Measurements from ENCODE around the gene ARHGEF3.
A peak's percentile ranks its signal among the peaks of the same experiment; 100 is the strongest.

Gene ARHGEF3

DNA sequence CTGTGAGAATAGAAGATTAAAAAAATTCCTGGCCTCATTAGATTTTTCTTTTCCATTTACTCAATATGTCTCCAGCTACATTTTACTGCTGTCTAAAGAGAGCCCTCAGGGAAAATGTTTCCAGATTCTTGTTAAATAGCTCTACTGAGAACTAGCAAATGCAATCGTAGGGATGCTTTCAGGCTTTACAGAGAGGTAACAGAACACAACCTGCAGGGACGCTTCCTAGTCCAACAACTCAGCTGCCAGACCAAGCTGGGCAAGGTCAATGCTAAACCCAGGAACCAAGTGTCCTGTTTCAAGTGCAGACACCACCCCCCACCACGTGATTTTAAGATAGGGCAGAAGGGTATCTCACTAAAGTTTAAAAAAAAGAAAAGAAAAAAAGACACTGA, 25.2 kb downstream of the ARHGEF3 start:
- TF ChIP-seq, protein P1, sequence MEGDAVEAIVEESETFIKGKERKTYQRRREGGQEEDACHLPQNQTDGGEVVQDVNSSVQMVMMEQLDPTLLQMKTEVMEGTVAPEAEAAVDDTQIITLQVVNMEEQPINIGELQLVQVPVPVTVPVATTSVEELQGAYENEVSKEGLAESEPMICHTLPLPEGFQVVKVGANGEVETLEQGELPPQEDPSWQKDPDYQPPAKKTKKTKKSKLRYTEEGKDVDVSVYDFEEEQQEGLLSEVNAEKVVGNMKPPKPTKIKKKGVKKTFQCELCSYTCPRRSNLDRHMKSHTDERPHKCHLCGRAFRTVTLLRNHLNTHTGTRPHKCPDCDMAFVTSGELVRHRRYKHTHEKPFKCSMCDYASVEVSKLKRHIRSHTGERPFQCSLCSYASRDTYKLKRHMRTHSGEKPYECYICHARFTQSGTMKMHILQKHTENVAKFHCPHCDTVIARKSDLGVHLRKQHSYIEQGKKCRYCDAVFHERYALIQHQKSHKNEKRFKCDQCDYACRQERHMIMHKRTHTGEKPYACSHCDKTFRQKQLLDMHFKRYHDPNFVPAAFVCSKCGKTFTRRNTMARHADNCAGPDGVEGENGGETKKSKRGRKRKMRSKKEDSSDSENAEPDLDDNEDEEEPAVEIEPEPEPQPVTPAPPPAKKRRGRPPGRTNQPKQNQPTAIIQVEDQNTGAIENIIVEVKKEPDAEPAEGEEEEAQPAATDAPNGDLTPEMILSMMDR (IDR thresholded peaks at IDR 0.05), result no peak
- peaks cover 4% of the 10 kb centered on the region for H3K36me3 Mint-ChIP-seq (ENCODE audit: low read depth)
- H3K27ac Mint-ChIP-seq, result no peak overlapping the region
- no peak overlapping the region for H3K4me3 Mint-ChIP-seq
- no peaks in the 10 kb centered on the region for H3K9me3 Mint-ChIP-seq
- DNase-seq, result no peak
- peaks cover 9% of the 10 kb centered on the region for H3K27me3 Mint-ChIP-seq (ENCODE audit: low read depth, poor library complexity)
- H3K4me1 Mint-ChIP-seq, result peaks cover 39% of the 10 kb centered on the region

DNA sequence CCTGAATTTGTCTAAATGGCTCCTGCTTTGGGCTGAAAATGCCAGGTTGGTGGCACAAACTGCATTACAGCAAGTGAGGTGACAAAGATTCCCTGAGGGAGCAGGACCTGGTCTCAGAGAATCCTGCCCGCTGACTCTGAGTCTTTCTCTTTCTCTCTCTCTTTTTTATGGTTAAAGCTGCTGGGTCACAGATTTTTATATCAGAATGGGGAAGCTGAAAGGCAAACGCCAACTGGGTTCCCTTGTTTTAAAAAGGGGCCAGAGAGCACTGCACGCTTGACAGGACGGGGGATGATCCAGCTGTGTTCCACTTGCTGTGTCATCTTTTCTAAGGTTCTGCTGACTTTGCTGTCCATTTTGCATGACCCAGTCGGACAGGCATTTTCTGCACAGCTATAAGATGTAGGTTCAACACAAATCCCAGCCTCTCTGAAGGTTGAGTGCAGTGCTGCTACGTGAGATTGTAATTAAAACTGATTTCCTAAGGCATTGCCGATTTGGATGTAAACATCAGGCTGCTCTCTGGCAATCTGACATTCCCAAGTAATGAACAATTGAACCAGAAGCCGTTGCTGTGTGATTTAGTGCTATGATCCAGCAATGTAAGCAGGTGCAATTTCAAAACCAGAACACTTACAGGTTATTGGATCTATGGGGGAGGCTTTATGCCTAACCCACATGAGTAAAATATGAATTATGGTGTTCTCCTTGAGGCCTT, 25.8 kb downstream of the ARHGEF3 start:
- H3K9me3 Mint-ChIP-seq, result no peaks in the 10 kb centered on the region
- DNase-seq, result no peak
- TF ChIP-seq, protein P1 (IDR thresholded peaks at IDR 0.05), result no peak
- no peak overlapping the region for H3K4me3 Mint-ChIP-seq
- no peak overlapping the region for H3K27ac Mint-ChIP-seq
- peaks cover 44% of the 10 kb centered on the region for H3K4me1 Mint-ChIP-seq
- peaks cover 11% of the 10 kb centered on the region for H3K27me3 Mint-ChIP-seq (ENCODE audit: low read depth, poor library complexity)
- H3K36me3 Mint-ChIP-seq (ENCODE audit: low read depth), result peaks cover 4% of the 10 kb centered on the region

DNA sequence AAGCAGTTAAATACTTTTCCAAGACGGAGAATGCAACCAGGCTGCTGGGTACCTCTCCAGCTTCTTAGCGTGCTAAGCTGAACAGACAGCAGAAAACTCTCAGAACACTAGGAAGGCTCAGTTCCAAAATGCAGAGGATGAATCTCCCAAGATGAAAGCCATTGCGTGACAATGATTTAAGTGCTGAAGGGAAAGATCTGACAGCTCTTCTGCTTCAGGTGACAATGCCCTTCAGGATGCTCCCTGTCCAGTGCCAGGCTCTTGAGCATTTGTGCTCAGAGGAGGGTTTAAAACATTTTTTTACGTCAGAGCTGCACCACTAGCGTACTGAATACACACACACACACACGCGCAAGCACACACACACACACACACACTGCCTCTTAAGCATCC, 26.3 kb downstream of the ARHGEF3 start:
- Mint-ChIP-seq H3K9me3 (no peaks in the 10 kb centered on the region), H3K4me1 (peaks cover 45% of the 10 kb centered on the region), H3K27ac (no peak overlapping the region), H3K4me3 (no peak overlapping the region), H3K36me3 (ENCODE audit: low read depth) (peaks cover 4% of the 10 kb centered on the region), H3K27me3 (ENCODE audit: low read depth, poor library complexity) (peaks cover 11% of the 10 kb centered on the region)
- TF ChIP-seq, protein P1 (IDR thresholded peaks at IDR 0.05), result no peak
- DNase-seq, result no peak

DNA sequence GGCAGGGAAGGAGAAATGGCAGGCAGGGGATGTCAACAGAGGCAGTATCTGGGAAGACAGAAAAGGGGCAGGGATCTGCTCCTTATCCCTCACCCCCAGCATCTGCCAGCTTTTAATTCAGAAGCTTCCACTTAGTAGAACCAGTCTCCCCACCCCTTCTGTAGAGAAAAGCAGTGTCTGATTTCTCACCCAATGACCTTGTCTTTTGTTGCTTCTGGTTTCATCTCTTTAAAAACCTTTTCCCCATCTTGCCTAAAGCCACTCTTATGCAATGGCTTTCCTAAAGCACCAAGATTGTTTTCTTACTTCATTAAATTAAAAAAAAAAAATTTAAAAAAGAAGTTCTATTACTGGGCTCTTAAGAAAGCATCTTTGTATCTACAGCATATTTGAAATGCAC, 27.8 kb downstream of the ARHGEF3 start:
- no peaks in the 10 kb centered on the region for H3K9me3 Mint-ChIP-seq
- no peak for DNase-seq
- H3K36me3 Mint-ChIP-seq (ENCODE audit: low read depth), result peaks cover 4% of the 10 kb centered on the region
- H3K27ac Mint-ChIP-seq, result no peak overlapping the region
- H3K4me3 Mint-ChIP-seq, result peak overlapping the region; percentile 11
- H3K27me3 Mint-ChIP-seq (ENCODE audit: low read depth, poor library complexity), result peaks cover 16% of the 10 kb centered on the region
- peaks cover 54% of the 10 kb centered on the region for H3K4me1 Mint-ChIP-seq
- TF ChIP-seq, protein P1 (IDR thresholded peaks at IDR 0.05), result no peak

DNA sequence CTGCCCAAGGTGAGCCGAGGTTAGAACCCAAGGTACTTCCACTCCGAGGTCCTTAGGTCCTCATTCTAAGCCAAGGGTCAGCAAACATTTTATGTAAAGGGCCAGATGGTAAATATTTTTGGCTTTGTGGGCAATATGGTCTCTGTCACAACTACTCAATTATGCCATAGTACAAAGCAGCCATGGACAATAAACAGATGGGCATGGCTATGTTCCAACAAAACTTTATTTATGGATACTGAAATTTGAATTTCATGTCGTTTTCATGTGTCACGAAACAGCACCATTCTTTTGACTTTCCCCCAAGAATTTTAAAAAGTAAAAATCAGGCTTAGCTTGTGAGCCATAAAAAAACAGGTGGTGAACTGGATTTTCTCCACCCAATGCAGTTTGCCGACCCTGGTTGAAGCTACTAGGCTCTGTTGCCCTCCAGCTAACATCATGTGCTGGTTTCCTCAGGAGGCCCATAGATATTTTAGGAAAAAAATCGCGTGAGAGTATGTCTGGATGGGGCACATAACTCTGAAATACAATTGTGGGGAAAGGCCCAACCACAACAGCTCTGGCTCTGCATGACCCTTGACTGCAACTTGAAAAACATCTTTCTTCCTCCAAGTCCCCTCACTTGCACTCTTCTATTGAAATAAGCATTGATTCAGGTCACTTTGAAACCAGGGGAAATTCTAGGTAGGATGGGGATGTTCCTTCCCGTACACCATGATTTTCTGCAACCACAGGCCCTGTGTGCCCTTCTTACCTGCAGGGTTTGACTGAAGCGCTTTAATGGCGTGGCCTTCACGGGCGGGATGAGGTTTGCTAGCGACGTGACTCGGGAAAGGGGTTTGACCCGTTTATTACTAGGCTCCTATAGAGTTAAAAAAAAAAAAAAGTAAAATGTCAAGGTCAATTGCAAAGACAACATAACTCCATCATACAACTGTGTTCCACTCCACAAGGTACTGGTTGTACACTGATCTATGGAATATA, 28.5 kb downstream of the ARHGEF3 start:
- peaks cover 61% of the 10 kb centered on the region for H3K4me1 Mint-ChIP-seq
- H3K9me3 Mint-ChIP-seq, result no peaks in the 10 kb centered on the region
- no peak overlapping the region for H3K27ac Mint-ChIP-seq
- H3K4me3 Mint-ChIP-seq, result peak overlapping the region; percentile 11
- TF ChIP-seq, protein P1 (IDR thresholded peaks at IDR 0.05), result no peak
- DNase-seq, result no peak
- peaks cover 4% of the 10 kb centered on the region for H3K36me3 Mint-ChIP-seq (ENCODE audit: low read depth)
- peaks cover 18% of the 10 kb centered on the region for H3K27me3 Mint-ChIP-seq (ENCODE audit: low read depth, poor library complexity)
